ENCODE results near the gene FILIP1L. TPM values are rescaled to one million over a fixed set of nuclear protein-coding genes. Genes with fewer than 3 reads are reported as not detected.

Gene FILIP1L
- total RNA-seq, 1 experiment from 2014 or later, result 15.5 TPM

- Histone ChIP-seq H3K4me3 (ENCODE audit: low read depth, low read length) (no peak overlapping the region), H3K36me3 (ENCODE audit: control insufficient read depth, insufficient read depth, low read length) (no peaks in the 10 kb centered on the region), H3K27me3 (replicated peaks; ENCODE audit: control insufficient read depth, insufficient read depth, low read length) (no peaks in the 10 kb centered on the region), H3K9me3 (no peaks in the 10 kb centered on the region), H3K4me1 (no peaks in the 10 kb centered on the region)
- H3K27ac Mint-ChIP-seq (ENCODE audit: unreplicated experiment), result no peak overlapping the region
- intact Hi-C loops (cut with micrococcal nuclease; ENCODE audit: unreplicated experiment), result no loop called here
- BruUV-seq (replicated peaks), result no TSS peak
- H3K4me1 Mint-ChIP-seq (ENCODE audit: low read depth, unreplicated experiment), result no peaks in the 10 kb centered on the region
- no peaks in the 10 kb centered on the region for H3K36me3 Mint-ChIP-seq (ENCODE audit: insufficient read depth, unreplicated experiment)
- H3K9me3 Mint-ChIP-seq (ENCODE audit: unreplicated experiment), result peaks cover 9% of the 10 kb centered on the region
- no peak for TF ChIP-seq CTCF (IDR thresholded peaks at IDR 0.05; ENCODE audit: insufficient read depth in 1 of 2, low read depth in 1 of 2, low read length in 1 of 2, severe bottlenecking in 1 of 2, unreplicated experiment in 1 of 2)
- DNase-seq, result no peak
- ChIA-PET POLR2A (no interaction called here), CTCF (no interaction called here)
- no peak overlapping the region for H3K4me3 Mint-ChIP-seq (ENCODE audit: unreplicated experiment)
- H3K27me3 Mint-ChIP-seq (ENCODE audit: insufficient read depth, unreplicated experiment), result no peaks in the 10 kb centered on the region
Observed at GRCh38 chr3:100149130-100149529, 34.8 kb upstream of the FILIP1L start.

- no TSS peak for BruUV-seq (replicated peaks)
- intact Hi-C loops (cut with micrococcal nuclease; ENCODE audit: unreplicated experiment), result no loop called here
- Histone ChIP-seq H3K36me3 (ENCODE audit: control insufficient read depth, insufficient read depth, low read length) (no peaks in the 10 kb centered on the region), H3K9me3 (0 out of 2 replicates have a peak, but pooled peaks cover 9% of the 10 kb centered on the region), H3K4me3 (ENCODE audit: low read depth, low read length) (no peak overlapping the region), H3K27me3 (replicated peaks; ENCODE audit: control insufficient read depth, insufficient read depth, low read length) (no peaks in the 10 kb centered on the region), H3K4me1 (no peaks in the 10 kb centered on the region)
- ChIA-PET POLR2A (no interaction called here), CTCF (no interaction called here)
- Mint-ChIP-seq H3K27me3 (ENCODE audit: insufficient read depth, unreplicated experiment) (no peaks in the 10 kb centered on the region), H3K36me3 (ENCODE audit: insufficient read depth, unreplicated experiment) (no peaks in the 10 kb centered on the region), H3K4me1 (ENCODE audit: low read depth, unreplicated experiment) (no peaks in the 10 kb centered on the region), H3K4me3 (ENCODE audit: unreplicated experiment) (no peak overlapping the region), H3K9me3 (ENCODE audit: unreplicated experiment) (peaks cover 22% of the 10 kb centered on the region), H3K27ac (ENCODE audit: unreplicated experiment) (no peak overlapping the region)
- no peak for DNase-seq
- TF ChIP-seq CTCF (IDR thresholded peaks at IDR 0.05; ENCODE audit: insufficient read depth in 1 of 2, low read depth in 1 of 2, low read length in 1 of 2, severe bottlenecking in 1 of 2, unreplicated experiment in 1 of 2), result no peak
Observed at GRCh38 chr3:100144255-100144866, 30.1 kb upstream of the FILIP1L start.

- Histone ChIP-seq H3K9me3 (0 out of 2 replicates have a peak, but pooled peaks cover 9% of the 10 kb centered on the region), H3K36me3 (ENCODE audit: control insufficient read depth, insufficient read depth, low read length) (no peaks in the 10 kb centered on the region), H3K4me1 (no peaks in the 10 kb centered on the region), H3K27me3 (replicated peaks; ENCODE audit: control insufficient read depth, insufficient read depth, low read length) (no peaks in the 10 kb centered on the region), H3K4me3 (ENCODE audit: low read depth, low read length) (no peak overlapping the region)
- Mint-ChIP-seq H3K27me3 (ENCODE audit: insufficient read depth, unreplicated experiment) (no peaks in the 10 kb centered on the region), H3K27ac (ENCODE audit: unreplicated experiment) (no peak overlapping the region), H3K4me1 (ENCODE audit: low read depth, unreplicated experiment) (no peaks in the 10 kb centered on the region), H3K4me3 (ENCODE audit: unreplicated experiment) (no peak overlapping the region), H3K36me3 (ENCODE audit: insufficient read depth, unreplicated experiment) (peaks cover 6% of the 10 kb centered on the region), H3K9me3 (ENCODE audit: unreplicated experiment) (peaks cover 22% of the 10 kb centered on the region)
- no TSS peak for BruUV-seq (replicated peaks)
- ChIA-PET CTCF (no interaction called here), POLR2A (no interaction called here)
- TF ChIP-seq CTCF (IDR thresholded peaks at IDR 0.05; ENCODE audit: insufficient read depth in 1 of 2, low read depth in 1 of 2, low read length in 1 of 2, severe bottlenecking in 1 of 2, unreplicated experiment in 1 of 2), result no peak
- intact Hi-C loops (cut with micrococcal nuclease; ENCODE audit: unreplicated experiment), result no loop called here
- no peak for DNase-seq
Observed at GRCh38 chr3:100141586-100141985, 27.3 kb upstream of the FILIP1L start.
